Adrenal gland (tissue), 12 donors: Measurements from ENCODE around the gene SDHD. TPM values are rescaled to one million over a fixed set of nuclear protein-coding genes. Genes with fewer than 3 reads are reported as not detected.

Experiments
- DNase-seq, 7 donors: peaks; one replicate each; pipeline ENCODE4 v3.0.0-alpha.2; 2019 to 2020
- H3K27ac ChIP-seq, 5 donors: fragments of 200-600 bp; sonication (generic) in 4 of 5; 1 replicate in 3 of 5; 2 replicates in 2 of 5; pipeline versions ENCODE4 v1.5.1 to v1.8.0; 2016 to 2020; ENCODE audit warnings: mild to moderate bottlenecking in 1 of 5
- H3K27me3 ChIP-seq: fragments of 200-600 bp; 2 replicates; pipeline ENCODE4 v1.8.0; 2021
- H3K36me3 ChIP-seq, 2 donors: fragments of 200-600 bp; replicated peaks in 1 of 2; 1 replicate in 1 of 2; 2 replicates in 1 of 2; pipeline versions ENCODE4 v1.5.1 to v1.8.0; 2018 to 2022
- H3K4me1 ChIP-seq, 2 donors: fragments of 200-600 bp; replicated peaks in 1 of 2; 1 replicate in 1 of 2; 2 replicates in 1 of 2; pipeline versions ENCODE4 v1.5.1 to v1.8.0; 2018 to 2021
- H3K4me3 ChIP-seq, 4 donors: fragments of 200-600 bp; sonication (generic) in 3 of 4; one replicate each; pipeline ENCODE4 v1.5.1; 2016 to 2018
- H3K9me3 ChIP-seq, 3 donors: fragments of 200-600 bp; sonication (generic) in 1 of 3; replicated peaks in 1 of 3; 1 replicate in 2 of 3; 2 replicates in 1 of 3; pipeline versions ENCODE4 v1.5.1 to v1.8.0; 2016 to 2021
- CTCF ChIP-seq, 6 experiments: fragments of 450-650 bp in 4 of 6; fragments of 200-600 bp in 2 of 6; sonication (generic) in 1 of 6; IDR thresholded peaks; 1 replicate in 5 of 6; 2 replicates in 1 of 6; pipeline versions ENCODE4 v1.5.1 to v1.8.0; 2016 to 2021; ENCODE audit warnings: antibody characterized with exemption in 6 of 6, mild to moderate bottlenecking in 2 of 6, moderate library complexity in 1 of 6
- POLR2A ChIP-seq, 2 donors: fragments of 450-650 bp; IDR thresholded peaks; one replicate each; pipeline ENCODE4 v1.6.1; 2017; ENCODE audit warnings: antibody characterized with exemption in 2 of 2, mild to moderate bottlenecking in 2 of 2, moderate library complexity in 1 of 2
- WGBS, 4 donors: extraction: QIAGEN DNeasy Blood & Tissue Kit in 2 of 4; methylation state at CpG; one replicate each; pipeline versions ENCODE4 v1.1.5 to v1.1.7; 2013 to 2017; 5-methylcytosine and 5-hydroxymethylcytosine counted together
- intact Hi-C, 2 donors: fragments of 100-400 bp; cut with DNase I; formaldehyde crosslinking; loops; one replicate each; pipeline versions ENCODE4 v1.14.1 to v1.15.0; 2022 to 2023
- polyA plus RNA-seq, 3 donors: library from polyadenylated mRNA; stranded (reverse); fragments of 200-250 nt in 2 of 3; fragments of 350-450 nt in 1 of 3; fragmentation: Illumina TruSeq in 1 of 3; extraction: RNeasy Lipid Tissue Mini Kit (QIAGEN cat#74804) in 1 of 3; gene quantifications; one replicate each; pipeline ENCODE4 v1.2.3, GENCODE V29; 2013 to 2014
- total RNA-seq, 9 donors: library from RNA; depleted of rRNA in 4 of 9; stranded (reverse); fragments of >200 nt in 4 of 9; fragments of 120-200 nt in 1 of 9; fragmentation: NEBNext Ultra II Directional in 1 of 9; extraction: Animal tissue kit (Norgen Biotek cat#: 25700) in 1 of 9; gene quantifications; one replicate each; pipeline versions ENCODE4 v1.1.0 to v1.2.4, GENCODE V29; 2013 to 2023
- donor health status: healthy with polysubstance abuse.
- donor health status: Bipolar disorder and iron deficiency.
- donor health status: DM: yes; HTN: yes; CAD: no.
- donor health status: DM: no; HTN: no; CAD: no.
- donor health status: DM: no; HTN: no; CAD: no.
- donor health status: DM: yes; HTN: yes; CAD: no.

Gene SDHD
- total and polyA plus RNA-seq, 12 donors, result 47.6 to 149 (median 119) TPM

GRCh38 chr11:112127056-112127455, 40.4 kb downstream of the SDHD start:
- WGBS, 4 donors, result 95 to 100% (median 98%) methylated on average over 2 of the region's 2 CpGs
- Histone ChIP-seq H3K36me3 (no peaks in the 10 kb centered on the region), H3K4me3 (no peak overlapping the region), H3K27me3 (no peaks in the 10 kb centered on the region), H3K27ac (no peak overlapping the region), H3K9me3 (no peaks in the 10 kb centered on the region), H3K4me1 (peaks cover 8 to 18% of the 10 kb centered on the region in 2 donors)
- TF ChIP-seq POLR2A (IDR thresholded peaks at IDR 0.05) (no peak), CTCF (IDR thresholded peaks at IDR 0.05) (no peak)
- DNase-seq, result no peak
- intact Hi-C loops, result no loop called here

- DNase-seq, result peak; percentile 86 to 96 (median 95)
- Histone ChIP-seq H3K9me3 (no peaks in the 10 kb centered on the region), H3K27ac (peak overlapping the region in 1 of 5 donors; percentile 17), H3K4me3 (no peak overlapping the region), H3K27me3 (no peaks in the 10 kb centered on the region), H3K4me1 (peaks cover 8 to 18% of the 10 kb centered on the region in 2 donors), H3K36me3 (no peaks in the 10 kb centered on the region)
- WGBS, 4 donors, result 40 to 44% (median 42%) methylated on average over 2 to 3 of the region's 3 CpGs
- intact Hi-C loops, result no loop called here
- TF ChIP-seq POLR2A (IDR thresholded peaks at IDR 0.05), result no peak
- no peak for TF ChIP-seq CTCF (IDR thresholded peaks at IDR 0.05)
Observed at GRCh38 chr11:112128483-112129121, 41.9 kb downstream of the SDHD start.

GRCh38 chr11:112129656-112130055, 43.0 kb downstream of the SDHD start:
- no peak overlapping the region for H3K4me3 ChIP-seq
- peaks cover 8 to 18% of the 10 kb centered on the region in 2 donors for H3K4me1 ChIP-seq
- no peak for TF ChIP-seq CTCF (IDR thresholded peaks at IDR 0.05)
- TF ChIP-seq POLR2A (IDR thresholded peaks at IDR 0.05), result no peak
- intact Hi-C loops, result no loop called here
- peak in 3 of 7 donors; percentile 23 to 42 (median 38) for DNase-seq
- peak overlapping the region in 1 of 5 donors; percentile 21 for H3K27ac ChIP-seq
- no peaks in the 10 kb centered on the region for H3K9me3 ChIP-seq
- WGBS, 4 donors, result 64 to 73% (median 70%) methylated on average over 5 of the region's 5 CpGs
- no peaks in the 10 kb centered on the region for H3K27me3 ChIP-seq
- H3K36me3 ChIP-seq, result no peaks in the 10 kb centered on the region

- intact Hi-C loops, result no loop called here
- Histone ChIP-seq H3K27me3 (no peaks in the 10 kb centered on the region), H3K4me3 (no peak overlapping the region), H3K4me1 (peaks cover 8 to 18% of the 10 kb centered on the region in 2 donors), H3K27ac (no peak overlapping the region), H3K36me3 (no peaks in the 10 kb centered on the region), H3K9me3 (no peaks in the 10 kb centered on the region)
- 58 to 76% (median 71%) methylated on average over 2 of the region's 2 CpGs for WGBS, 4 donors
- no peak for DNase-seq
- TF ChIP-seq CTCF (IDR thresholded peaks at IDR 0.05), result no peak
- TF ChIP-seq POLR2A (IDR thresholded peaks at IDR 0.05), result no peak
Observed at GRCh38 chr11:112132737-112133136, 46.1 kb downstream of the SDHD start.
